ENCODE measurements around the gene SLC38A4. TPM values are rescaled to one million over a fixed set of nuclear protein-coding genes. Genes with fewer than 3 reads are reported as not detected.

The SLC38A4 gene
- total and polyA plus RNA-seq, 2 experiments from 2014 or later = 6.2 to 12.5 TPM

GRCh38 chr12:46751173-46751572 lies 74.6 kb downstream of the SLC38A4 start (continued):
- TF ChIP-seq NANOG (IDR thresholded peaks at IDR 0.05; ENCODE audit: borderline replicate concordance) (no peak), CTCF (conservative IDR thresholded peaks at IDR 0.05; ENCODE audit: low read depth in 2 of 2) (no peak), EZH2phosphoT487 (IDR thresholded peaks at IDR 0.05; ENCODE audit: unreplicated experiment) (no peak), EZH2 (IDR thresholded peaks at IDR 0.05; ENCODE audit: low read depth, unreplicated experiment) (no peak), STAT1 (IDR thresholded peaks at IDR 0.05; ENCODE audit: unreplicated experiment) (no peak), POLR2AphosphoS5 (IDR thresholded peaks at IDR 0.05; ENCODE audit: low read depth) (no peak), ETS1 (IDR thresholded peaks at IDR 0.05) (no peak), CREB1 (CRISPR knock-in tag; IDR thresholded peaks at IDR 0.05; ENCODE audit: low read depth) (no peak)

- H3K4me3 Mint-ChIP-seq = no peak overlapping the region
- Histone ChIP-seq H3F3A (replicated peaks; ENCODE audit: low read depth) (no peaks in the 10 kb centered on the region), H3K79me2 (replicated peaks; ENCODE audit: insufficient read depth) (no peaks in the 10 kb centered on the region), H3K4me3 (no peak overlapping the region), H3K27me3 (ENCODE audit: insufficient read depth) (no peaks in the 10 kb centered on the region), H3K27ac (ENCODE audit: low read depth) (no peak overlapping the region), H2AFZ (no peak overlapping the region), H3K9me2 (ENCODE audit: insufficient read depth) (no peaks in the 10 kb centered on the region), H3K4me1 (ENCODE audit: insufficient read depth) (no peaks in the 10 kb centered on the region), H4K20me1 (replicated peaks; ENCODE audit: insufficient read depth) (no peaks in the 10 kb centered on the region), H3K36me3 (ENCODE audit: insufficient read depth) (no peaks in the 10 kb centered on the region), H3K4me2 (no peak overlapping the region)
- H3K27ac Mint-ChIP-seq = no peak overlapping the region
- H3K36me3 Mint-ChIP-seq (ENCODE audit: low read depth) = no peaks in the 10 kb centered on the region
- no peak for DNase-seq (ENCODE audit: low spot score)
- H3K9me3 Mint-ChIP-seq = peaks cover 4% of the 10 kb centered on the region; the same call in 2 of the 3 replicates
- H3K4me1 Mint-ChIP-seq = no peaks in the 10 kb centered on the region
- no peak for ATAC-seq
- no peaks in the 10 kb centered on the region for H3K27me3 Mint-ChIP-seq (ENCODE audit: insufficient read depth, low read depth, poor library complexity)
- TF ChIP-seq ZNF462 (CRISPR knock-in tag; IDR thresholded peaks at IDR 0.05) (no peak), REST (IDR thresholded peaks at IDR 0.05; ENCODE audit: unreplicated experiment) (no peak), JUNB (IDR thresholded peaks at IDR 0.05; ENCODE audit: unreplicated experiment) (no peak), CTCF (conservative IDR thresholded peaks at IDR 0.05; ENCODE audit: low read depth in 2 of 2) (no peak)
These were observed 76.5 kb downstream of the SLC38A4 start for GRCh38 chr12:46749322-46749721.
